VCaP (cell line): ENCODE measurements around the gene CASZ1.

ENCODE experiments used
- H3K27ac ChIP-seq: fragments of 450-650 bp; 2 replicates; pipeline ENCODE4 v1.5.1; 2017
- TF ChIP-seq, protein P1 (sequence below): fragments of 450-650 bp; conservative IDR thresholded peaks from 2 replicates; pipeline ENCODE4 v1.5.1; 2017; ENCODE audit warnings: mild to moderate bottlenecking, moderate library complexity

CASZ1 gene

DNA sequence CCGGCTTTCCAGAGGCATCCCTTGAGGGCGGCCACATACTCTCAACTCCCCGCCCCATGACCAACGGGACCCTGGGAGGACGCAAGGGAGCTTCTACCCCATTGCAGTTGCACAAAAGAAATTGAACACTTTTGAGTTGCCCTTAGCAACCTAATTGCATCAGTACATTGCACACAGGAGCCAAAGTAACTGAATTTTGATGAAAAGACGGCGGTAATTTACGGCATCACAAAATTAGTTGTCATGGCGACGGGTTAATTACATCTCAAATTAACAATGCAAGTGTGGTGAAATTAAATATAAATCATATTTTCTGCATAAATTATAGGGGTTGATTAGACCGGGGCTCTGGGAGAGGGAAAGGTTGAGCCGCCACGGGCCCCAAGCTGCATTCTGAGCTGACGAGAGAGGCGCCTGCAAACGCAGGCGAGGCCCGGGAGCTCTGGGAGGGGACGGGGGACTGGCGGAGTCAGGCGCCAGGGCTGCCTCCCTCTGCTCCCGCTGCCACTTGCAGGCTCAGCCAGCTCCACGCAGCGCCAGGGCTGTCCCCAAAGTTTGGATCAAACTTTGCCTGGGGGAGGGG, 61.4 kb downstream of the CASZ1 start:
- TF ChIP-seq, protein P1, sequence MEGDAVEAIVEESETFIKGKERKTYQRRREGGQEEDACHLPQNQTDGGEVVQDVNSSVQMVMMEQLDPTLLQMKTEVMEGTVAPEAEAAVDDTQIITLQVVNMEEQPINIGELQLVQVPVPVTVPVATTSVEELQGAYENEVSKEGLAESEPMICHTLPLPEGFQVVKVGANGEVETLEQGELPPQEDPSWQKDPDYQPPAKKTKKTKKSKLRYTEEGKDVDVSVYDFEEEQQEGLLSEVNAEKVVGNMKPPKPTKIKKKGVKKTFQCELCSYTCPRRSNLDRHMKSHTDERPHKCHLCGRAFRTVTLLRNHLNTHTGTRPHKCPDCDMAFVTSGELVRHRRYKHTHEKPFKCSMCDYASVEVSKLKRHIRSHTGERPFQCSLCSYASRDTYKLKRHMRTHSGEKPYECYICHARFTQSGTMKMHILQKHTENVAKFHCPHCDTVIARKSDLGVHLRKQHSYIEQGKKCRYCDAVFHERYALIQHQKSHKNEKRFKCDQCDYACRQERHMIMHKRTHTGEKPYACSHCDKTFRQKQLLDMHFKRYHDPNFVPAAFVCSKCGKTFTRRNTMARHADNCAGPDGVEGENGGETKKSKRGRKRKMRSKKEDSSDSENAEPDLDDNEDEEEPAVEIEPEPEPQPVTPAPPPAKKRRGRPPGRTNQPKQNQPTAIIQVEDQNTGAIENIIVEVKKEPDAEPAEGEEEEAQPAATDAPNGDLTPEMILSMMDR: no peak
- peak overlapping the region; percentile 87 for H3K27ac ChIP-seq

DNA sequence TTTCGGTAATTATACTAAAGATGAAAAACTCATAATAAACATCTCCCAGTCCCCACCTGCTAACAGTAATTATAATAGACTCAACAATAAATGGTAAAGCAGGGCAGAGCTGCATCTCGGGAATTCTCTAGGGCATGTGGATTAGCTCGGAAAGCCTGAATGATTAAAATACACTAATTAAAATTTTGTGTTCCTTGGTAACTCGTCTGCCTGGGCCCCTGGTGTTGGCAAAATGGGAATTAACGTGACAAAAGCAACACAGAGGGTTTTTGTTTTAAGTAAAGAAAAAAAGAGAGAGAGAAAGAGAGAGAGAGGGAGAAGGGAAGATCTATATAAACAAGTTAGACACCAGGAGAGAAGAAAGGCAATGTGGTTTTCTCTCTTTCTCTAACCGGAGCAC, 62.1 kb downstream of the CASZ1 start:
- peak overlapping the region; percentile 87; the same call in 1 of the 2 replicates for H3K27ac ChIP-seq
- TF ChIP-seq, protein P1: no peak

DNA sequence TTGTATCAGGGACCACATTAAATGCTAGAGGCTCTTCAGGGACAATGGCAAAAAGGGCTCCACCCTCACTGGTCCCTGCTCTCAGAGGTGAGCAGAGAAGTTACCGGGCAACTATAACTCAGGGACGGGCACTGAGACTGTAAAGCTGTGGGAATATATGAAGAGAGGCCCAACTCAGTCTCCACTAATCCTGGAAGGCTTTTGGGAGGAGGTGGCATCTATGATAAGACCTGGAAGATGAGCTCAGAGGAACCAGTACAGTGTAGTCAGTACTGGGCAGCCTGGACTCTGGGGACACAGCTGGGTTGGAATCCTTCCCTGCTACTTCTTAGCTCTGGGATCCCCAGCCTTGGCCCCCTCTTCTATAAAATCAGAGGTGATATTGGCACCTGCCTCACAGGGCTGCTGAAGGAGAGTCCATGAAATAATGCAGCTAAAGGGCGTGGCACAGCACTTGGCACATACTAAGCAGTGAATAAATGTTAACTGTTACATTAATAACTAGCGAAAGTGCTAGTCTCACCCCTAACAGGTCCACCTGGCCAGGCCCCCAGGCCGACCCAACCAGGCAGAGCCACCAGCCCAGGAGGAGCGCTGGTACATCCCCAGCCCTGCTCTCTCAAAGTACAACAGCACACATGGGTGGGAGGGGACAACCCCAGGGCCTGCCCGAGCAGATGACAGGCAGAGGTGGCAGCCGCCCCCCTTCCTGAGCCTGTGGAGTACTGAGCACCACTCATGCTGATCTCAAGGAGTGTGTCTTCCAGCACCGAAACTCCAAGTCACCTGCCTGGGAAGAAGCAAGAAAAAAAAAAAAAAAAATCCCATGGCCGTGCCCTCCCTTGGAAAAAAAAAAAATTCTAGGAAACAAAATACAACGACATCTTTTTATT, 62.7 kb downstream of the CASZ1 start:
- peak overlapping the region; percentile 87; the same call in 1 of the 2 replicates for H3K27ac ChIP-seq
- TF ChIP-seq, protein P1: no peak

DNA sequence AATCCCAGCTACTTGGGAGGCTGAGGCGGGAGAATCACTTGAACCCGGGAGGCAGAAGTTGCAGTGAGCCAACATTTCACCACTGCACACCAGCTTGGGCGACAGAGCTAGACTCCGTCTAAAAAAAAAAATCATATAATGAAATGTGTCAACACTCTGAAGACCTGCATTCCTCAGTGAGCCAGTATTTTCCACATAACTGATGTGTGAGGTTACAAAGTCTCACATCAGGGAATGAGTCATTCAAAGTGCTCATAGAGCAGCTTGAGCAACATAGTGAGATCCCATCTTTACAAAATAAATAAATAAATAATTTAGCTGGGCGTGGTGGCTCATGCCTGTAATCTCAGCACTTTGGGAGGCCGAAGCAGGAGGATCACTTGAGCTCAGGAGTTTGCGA, 65.5 kb downstream of the CASZ1 start:
- TF ChIP-seq, protein P1: no peak
- no peak overlapping the region for H3K27ac ChIP-seq

DNA sequence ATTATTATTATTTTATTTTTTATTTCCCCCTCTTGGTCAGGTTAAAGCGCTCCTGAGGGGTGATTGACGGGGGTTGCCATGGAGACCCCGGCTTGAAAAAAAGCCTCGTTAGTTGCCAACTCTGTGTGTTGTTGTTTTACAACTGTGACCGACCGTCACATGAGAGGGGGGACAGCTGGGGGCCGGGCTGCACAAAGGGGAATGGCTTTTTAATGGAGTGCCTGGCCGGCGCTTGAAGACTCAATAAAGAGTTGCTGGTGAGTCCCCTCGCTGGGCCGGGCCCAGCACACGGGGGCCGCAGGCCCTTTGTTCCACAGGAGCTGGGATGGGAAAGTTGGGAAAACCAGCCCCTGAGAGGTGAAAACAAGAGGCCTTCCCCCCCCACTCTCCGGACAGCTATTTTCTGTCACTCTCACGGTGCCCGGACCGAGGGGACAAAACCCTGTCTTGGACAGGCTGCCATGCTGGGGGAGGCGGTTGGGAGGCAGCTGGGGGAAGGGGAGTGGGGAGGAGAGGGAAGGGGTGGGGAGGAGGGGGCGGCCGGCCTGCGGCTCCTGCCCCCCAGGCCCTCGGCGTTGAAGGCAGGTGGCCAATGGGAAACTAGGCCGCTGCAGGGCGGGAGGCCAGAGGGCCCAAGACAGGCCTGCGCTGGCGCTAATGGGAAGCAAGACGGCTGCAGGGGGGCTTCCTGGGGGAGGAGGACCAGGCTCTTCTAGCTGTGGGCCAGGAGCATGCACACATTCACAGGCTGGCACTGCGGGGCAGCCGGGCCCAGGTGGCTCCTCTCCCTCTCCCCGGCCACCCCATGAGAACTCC, 67.6 kb downstream of the CASZ1 start:
- TF ChIP-seq, protein P1: no peak
- peak overlapping the region; percentile 88 for H3K27ac ChIP-seq

DNA sequence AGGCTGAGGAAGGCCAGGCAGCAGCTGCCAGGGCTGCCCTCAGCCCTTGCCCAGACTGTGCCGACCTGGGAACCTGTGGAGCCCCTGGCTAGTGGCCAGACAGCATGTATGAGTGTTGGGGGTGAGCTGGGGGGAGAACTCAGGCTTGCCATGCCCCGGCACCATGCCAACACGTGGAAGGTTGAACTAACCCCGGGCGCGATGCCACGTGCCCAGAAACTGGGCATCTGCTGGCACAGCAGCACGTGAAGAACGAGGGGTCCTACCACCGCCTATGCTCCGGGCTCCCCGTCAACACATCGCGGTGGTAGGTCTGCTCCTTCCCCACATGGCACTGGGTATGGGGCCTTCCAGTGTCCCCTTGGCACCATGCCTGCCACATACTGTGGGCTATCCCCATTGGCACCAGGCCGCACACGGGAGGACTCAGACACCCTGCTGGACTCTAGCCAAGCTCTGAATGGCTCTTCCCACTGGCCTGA, 68.7 kb downstream of the CASZ1 start:
- H3K27ac ChIP-seq: peak overlapping the region; percentile 88

More for the DNA sequence above, 68.7 kb downstream of the CASZ1 start:
- TF ChIP-seq, protein P1: no peak
